CMK (cell line): ENCODE data around the gene TMEM45A.

Experiments
- DNase-seq: peaks from one replicate; pipeline ENCODE4 v3.0.0-alpha.2; 2010; ENCODE audit warnings: low read depth

TMEM45A gene

DNA sequence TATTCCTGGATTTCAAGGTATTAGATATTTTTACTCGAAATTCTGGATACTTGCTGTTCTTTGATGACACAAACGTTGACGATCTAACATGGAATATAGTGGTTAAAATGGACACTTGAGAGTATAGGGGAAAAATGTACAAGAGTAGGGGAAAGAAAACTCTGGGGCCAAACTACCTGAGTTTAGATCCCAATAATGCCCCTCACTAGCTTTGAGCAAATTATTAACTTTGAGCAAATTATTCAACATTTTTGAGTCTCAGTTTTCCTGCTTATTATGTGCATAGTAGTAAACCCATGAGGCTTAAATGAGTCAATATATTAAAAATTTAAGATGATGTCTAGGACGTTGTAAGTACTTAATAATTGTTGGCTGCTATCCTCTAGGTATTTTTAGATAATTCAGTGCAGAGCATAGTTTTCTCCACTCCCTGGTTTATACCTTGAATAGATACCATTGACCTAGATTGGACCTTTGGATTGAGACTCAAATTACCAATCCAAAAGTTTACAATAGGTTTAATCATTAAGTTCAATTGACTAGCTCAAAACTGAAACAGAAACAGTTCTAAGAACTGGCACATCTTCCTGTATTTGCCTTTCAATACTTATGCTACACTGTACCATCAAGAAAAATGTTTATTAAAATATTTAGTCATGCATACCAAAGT lies 121.4 kb downstream of the TMEM45A start:
- DNase-seq, result no peak

DNA sequence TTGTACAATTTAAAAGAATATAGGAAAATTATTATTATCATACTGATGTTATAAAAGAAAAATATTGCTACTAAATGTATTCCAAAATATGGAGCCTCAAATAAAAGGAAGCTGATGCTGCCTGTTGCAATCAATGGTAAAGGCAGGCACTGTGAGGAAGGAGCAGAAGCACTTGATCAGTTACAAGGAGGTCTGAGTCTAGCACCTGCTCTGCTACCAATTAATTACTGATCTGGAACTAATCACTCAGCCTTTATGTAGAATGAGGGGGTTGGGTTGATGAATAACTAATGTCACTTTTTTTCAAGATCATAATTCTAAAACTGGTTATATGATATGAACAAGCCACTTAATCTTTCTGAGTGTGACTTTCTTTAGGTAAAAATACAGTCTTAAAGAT lies 122.5 kb downstream of the TMEM45A start:
- no peak for DNase-seq

DNA sequence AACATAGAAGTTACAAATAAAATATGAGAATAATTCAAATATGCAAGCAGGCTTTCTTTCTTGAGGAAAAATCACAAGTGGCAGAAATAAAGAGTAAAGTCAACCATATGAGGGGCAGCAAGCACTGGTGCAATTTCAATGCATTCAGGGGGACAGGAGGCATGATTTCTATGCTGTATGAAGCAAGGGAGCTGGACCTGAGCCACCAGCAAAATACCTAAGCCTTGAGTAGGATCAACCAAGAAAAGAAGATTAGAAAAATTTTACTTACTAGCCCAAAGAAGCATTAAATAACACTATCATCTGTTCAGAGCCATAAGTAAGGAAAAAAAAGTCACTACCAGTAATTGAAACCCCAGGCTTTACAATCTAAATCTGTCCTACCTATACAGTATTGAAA lies 123.3 kb downstream of the TMEM45A start:
- no peak for DNase-seq

- DNase-seq, result no peak
Measured at GRCh38 chr3:100621251-100621650, 128.8 kb downstream of the TMEM45A start.
